IMR-90 (cell line): Measurements from ENCODE around the gene TIPRL.

Experiments
- MAFK ChIP-seq: IDR thresholded peaks from 2 replicates; pipeline ENCODE4 v1.6.1; 2012; ENCODE audit warnings: low read depth, low read length, improper control_type of control experiment
- POLR2A ChIP-seq: IDR thresholded peaks from 2 replicates; pipeline ENCODE4 v1.6.1; 2012; ENCODE audit warnings: mild to moderate bottlenecking, low read depth, low read length
- RAD21 ChIP-seq: IDR thresholded peaks from 2 replicates; pipeline ENCODE4 v1.6.1; 2012; ENCODE audit warnings: low read length, improper control_type of control experiment
- RFX5 ChIP-seq: IDR thresholded peaks from 2 replicates; pipeline ENCODE4 v1.8.0; 2012; ENCODE audit warnings: low read depth, mild to moderate bottlenecking, low read length, moderate library complexity
- SMC3 ChIP-seq: fragments of 150-350 bp; IDR thresholded peaks from 2 replicates; pipeline ENCODE4 v1.6.1; 2016; ENCODE audit warnings: low read depth, mild to moderate bottlenecking, antibody characterized with exemption, low read length, moderate library complexity
- TF ChIP-seq, protein P1 (sequence below): conservative IDR thresholded peaks from 2 replicates; pipeline ENCODE4 v1.5.1; 2012; ENCODE audit warnings: mild to moderate bottlenecking, low read depth, low read length, improper control_type of control experiment

DNA sequence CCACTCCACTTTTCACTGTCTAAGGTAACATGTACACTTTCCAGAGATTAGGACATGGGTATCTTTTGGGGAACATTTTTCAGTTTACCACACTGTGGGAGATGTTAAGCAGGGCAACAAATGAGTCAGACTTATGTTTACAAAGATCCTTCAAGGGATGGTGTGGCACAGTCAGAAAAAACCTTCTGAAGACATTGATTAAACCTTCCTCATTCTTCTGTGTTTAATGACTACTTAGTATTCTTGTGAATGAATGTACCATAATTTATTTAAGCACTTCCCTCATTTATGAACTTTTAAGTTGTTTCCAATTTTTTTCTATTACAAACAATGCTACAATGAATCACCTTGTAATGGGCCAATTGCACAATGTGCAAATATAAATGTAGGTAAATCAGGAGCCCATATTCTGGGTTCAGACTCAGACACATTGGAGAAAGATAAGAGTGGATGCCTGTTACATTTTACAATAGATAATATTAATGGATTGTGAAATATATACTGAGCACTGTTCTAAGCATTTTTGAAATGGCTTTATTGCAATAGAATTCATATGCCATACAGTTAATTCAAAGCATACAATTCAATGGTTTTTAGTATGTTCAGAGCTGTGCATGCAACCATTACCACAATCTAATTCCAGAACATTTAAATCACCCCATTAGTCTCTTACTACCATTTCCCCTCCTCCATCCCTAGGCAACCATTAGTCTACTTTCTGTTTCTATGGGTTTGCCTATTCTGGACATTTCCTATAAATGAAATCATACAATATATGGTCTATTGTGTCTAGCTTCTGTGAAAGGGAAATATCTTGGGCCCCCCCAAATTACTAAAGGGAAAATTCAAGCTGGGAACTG, 45.1 kb downstream of the TIPRL start:
- TF ChIP-seq, protein P1, sequence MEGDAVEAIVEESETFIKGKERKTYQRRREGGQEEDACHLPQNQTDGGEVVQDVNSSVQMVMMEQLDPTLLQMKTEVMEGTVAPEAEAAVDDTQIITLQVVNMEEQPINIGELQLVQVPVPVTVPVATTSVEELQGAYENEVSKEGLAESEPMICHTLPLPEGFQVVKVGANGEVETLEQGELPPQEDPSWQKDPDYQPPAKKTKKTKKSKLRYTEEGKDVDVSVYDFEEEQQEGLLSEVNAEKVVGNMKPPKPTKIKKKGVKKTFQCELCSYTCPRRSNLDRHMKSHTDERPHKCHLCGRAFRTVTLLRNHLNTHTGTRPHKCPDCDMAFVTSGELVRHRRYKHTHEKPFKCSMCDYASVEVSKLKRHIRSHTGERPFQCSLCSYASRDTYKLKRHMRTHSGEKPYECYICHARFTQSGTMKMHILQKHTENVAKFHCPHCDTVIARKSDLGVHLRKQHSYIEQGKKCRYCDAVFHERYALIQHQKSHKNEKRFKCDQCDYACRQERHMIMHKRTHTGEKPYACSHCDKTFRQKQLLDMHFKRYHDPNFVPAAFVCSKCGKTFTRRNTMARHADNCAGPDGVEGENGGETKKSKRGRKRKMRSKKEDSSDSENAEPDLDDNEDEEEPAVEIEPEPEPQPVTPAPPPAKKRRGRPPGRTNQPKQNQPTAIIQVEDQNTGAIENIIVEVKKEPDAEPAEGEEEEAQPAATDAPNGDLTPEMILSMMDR, result no peak
- no peak for TF ChIP-seq POLR2A
- TF ChIP-seq MAFK, result no peak
- no peak for TF ChIP-seq SMC3
- no peak for TF ChIP-seq RAD21
- TF ChIP-seq RFX5, result no peak
